Stimulated activated CD8-positive, alpha-beta memory T cell treated with anti-CD3 and anti-CD28 coated beads, Interleukin-12 subunit alpha, Interleukin-12 subunit beta, amount 100 ng/mL, for 24 hours (primary cell): ENCODE measurements around the gene RBM15B.
"Not testable (repeated sequence)": the region's sequence is repeated elsewhere in the genome, so short reads cannot be mapped to it uniquely, and the experiment has no call there.

Source experiments
- DNase-seq: peaks from one replicate; pipeline ENCODE4 v3.0.0-alpha.2; 2020; ENCODE audit errors: extremely low read depth

RBM15B gene

GRCh38 chr3:51379301-51379700 lies 11.8 kb upstream of the RBM15B start:
- DNase-seq = no peak

- no peak for DNase-seq
Observed at GRCh38 chr3:51379746-51380455, 11.2 kb upstream of the RBM15B start.

- DNase-seq = no peak
Observed at GRCh38 chr3:51380601-51381332, 10.3 kb upstream of the RBM15B start.

- no peak for DNase-seq
Observed at GRCh38 chr3:51381333-51381705, 9.8 kb upstream of the RBM15B start.

- DNase-seq = no peak
Observed at GRCh38 chr3:51382076-51382745, 8.9 kb upstream of the RBM15B start.

DNA sequence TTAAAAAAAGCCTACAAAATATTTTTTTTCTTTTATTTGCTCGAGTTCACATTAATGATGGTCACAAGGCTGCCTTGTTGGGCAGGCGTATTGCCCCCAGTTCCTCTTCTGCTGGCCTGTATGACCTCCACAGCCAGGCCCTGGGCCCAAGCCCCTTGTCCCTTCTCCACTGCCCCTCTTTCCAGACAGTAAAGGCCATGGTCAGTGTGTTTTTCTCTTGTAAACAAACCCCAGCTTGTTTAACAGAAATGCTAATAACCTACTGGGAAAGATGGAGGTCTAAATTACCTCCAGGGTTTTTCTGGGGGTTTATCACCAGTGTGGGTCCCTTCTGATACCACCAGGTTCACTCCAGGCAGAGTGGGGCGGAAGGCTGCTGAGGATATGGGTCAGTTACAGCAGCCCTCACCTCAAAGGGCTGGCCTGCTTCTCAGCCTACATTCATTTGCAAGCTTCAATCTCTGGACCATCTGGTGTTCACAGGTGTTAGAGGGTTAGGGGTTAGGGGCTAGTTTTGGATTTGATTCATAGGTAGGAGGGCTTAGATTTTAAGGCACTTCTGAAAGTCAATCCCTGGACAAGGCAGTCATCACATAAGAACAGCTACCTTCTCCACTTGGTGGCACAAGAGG lies 8.0 kb upstream of the RBM15B start:
- no peak for DNase-seq

DNA sequence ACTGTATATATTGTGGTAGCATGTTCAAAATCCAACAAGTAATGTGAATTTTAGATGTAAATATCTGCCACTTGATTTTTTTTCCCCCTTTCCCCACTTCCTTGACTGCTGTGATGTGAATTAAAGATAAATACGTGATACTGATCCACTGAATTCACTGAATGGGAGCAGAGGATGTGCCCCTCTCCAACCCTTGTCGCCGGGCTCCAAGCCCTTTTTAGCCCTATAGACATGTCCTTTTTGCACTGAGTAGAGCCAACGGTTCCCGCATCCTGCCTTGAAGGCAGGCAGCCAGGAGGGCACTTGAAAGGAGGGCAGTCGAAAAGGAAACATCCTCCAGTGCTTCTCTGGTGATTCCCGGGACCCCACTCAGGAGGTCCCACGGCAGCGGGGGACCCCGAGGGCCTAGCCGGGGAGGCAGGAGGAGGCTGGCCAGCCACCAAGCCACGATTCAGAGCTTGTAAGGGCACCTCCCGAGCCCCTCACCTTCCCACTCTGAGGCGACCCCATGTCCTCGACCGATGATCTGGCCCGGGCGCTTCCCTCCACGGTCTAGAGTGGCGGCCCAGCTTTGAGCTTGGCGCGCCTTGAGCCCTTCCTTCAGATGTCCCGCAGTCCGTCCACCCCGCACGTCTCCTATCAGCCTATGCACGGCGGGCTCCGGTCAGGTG lies 6.9 kb upstream of the RBM15B start:
- no peak for DNase-seq

DNA sequence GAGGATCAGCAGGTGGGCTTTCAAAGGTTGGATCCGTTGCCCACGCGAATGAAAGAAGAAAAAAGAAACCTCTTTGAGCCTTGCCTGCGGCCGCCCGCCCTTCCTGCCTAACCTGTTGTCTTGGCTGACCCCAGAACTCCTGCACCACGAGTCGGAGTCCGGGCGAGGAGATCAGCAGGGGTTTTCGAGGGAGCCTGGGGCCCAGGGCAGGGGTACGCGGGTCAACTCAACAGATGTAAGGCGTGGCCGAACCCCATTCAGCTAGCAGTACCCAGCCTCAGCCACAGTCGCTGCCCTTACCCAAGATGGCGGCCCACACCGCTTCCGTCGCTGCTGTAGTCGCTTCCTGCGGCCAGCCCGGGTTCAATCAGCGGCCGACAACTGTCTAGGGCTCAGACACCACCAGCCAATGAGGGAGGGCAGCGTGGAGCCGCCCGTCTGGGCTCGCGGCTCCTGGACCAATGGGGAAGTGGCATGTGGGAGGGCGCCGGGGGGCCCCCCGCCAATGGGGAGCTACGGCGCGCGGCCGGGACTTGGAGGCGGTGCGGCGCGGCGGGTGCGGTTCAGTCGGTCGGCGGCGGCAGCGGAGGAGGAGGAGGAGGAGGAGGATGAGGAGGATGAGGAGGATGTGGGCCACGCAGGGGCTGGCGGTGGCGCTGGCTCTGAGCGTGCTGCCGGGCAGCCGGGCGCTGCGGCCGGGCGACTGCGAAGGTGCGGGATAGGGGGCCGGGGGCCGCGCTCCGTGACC lies 6.2 kb upstream of the RBM15B start, which contains the start of gene MANF:
MANF (plus strand) TSS at position 566 of the 748 bp plus-strand sequence; CDS start at position 618, 52 bp downstream.
- peak; percentile 95 for DNase-seq

DNA sequence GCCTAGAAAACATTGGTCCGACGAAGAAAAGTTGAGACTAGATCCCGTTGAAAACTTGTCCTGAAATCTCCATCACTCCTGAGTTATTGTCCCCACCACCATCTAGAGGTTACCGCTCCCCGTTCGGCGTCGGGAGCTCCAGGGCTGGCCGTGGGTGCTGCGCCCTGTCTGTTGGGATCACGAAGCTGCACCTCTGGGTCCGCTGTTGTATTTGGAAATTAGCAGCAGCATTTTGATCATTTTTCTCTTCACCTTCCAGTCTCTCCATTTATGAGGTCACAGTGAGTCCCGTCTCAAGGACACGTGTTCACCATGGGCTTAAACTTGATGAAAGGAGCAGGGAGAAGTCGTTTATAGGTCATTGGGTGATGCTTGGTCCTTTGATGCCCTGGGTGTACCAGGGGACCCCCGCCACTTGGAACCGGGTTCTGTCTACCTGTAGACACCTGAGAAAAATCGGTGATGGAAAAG lies 5.4 kb upstream of the RBM15B start:
- no peak for DNase-seq

DNA sequence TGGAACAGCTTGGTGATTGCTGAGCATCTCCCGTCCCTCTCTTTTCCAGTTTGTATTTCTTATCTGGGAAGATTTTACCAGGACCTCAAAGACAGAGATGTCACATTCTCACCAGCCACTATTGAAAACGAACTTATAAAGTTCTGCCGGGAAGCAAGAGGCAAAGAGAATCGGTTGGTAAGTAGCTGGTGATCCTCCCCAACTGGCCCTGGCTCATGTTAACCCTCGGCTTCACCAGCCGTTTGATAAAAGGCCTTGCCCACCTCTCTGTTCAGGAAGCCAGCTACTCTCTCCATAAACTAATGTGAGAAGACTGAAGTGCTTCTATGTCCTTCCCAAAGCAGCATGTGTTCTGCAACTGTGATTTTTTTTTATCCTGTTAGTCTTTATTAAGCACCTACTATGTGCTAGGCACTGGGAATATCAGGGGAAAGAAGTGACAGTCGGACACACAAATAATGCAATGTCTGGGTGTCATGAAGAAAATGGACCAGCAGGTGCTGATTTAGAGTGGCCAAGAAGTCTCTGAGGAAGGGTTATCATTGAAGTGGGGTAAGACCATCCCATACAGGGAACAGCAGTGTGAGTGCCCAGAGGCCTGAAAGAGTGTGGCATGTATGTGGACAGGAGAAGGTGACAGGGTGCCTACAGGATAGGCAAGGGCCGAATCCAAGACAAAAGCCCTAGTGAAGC lies 4.8 kb upstream of the RBM15B start:
- no peak for DNase-seq

DNA sequence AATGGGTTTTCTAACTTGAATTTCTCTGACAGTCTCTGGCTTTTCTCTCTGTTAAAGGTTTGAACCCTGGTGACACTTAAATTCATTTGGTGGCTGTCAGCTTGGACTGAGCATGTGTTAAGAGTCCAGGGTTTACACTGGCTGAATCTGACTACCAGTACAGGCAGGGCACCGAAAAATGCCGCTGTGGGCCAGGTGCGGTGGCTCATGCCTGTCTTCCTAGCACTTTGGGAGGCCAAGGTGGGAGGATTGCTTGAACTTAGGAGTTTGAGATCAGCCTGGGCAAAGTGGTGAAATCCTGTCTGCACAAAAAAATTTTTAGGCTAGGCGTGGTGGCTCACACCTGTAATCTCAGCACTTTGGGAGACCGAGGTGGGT lies 4.2 kb upstream of the RBM15B start:
- DNase-seq = no peak

- DNase-seq = not testable (repeated sequence)
Observed at GRCh38 chr3:51387281-51387680, 3.8 kb upstream of the RBM15B start.

GRCh38 chr3:51388286-51389029 lies 2.6 kb upstream of the RBM15B start:
- no peak for DNase-seq

DNA sequence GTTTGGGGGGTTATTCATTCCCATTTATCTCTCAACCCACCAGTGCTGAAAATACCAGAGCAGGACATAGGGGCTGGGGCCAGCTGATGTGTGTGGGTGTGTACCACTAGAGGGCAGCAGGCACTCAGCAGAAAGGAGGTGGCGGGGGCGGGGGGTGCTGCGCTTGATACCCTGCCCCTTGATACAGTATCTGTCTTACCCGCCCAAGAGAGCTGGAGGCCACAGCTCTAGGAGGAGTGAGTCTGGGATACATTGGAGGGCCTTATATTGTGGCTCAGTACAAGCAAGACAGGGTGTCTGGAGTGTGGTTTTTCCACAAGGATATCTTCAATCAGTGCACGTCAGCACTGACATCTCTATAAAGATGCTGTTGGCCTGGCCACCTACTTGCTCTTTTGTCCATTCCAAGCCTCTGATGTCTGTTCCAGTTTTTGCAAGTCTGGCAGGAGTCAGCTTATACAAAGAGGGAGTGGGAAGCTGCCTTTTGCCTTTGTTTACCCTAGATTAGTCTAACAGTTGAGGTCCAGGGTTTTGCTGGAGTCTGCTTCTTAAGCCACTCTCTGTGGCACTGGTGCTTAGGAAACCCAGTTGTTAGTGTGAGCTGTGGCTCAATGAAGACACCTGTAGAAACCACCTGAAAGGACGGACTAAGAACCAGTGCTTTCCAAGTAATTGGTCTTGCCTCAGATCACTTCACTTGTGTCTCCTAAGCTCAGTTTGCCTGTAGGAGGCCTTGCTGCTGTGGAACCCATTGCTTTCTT lies 1.5 kb upstream of the RBM15B start:
- no peak for DNase-seq

DNA sequence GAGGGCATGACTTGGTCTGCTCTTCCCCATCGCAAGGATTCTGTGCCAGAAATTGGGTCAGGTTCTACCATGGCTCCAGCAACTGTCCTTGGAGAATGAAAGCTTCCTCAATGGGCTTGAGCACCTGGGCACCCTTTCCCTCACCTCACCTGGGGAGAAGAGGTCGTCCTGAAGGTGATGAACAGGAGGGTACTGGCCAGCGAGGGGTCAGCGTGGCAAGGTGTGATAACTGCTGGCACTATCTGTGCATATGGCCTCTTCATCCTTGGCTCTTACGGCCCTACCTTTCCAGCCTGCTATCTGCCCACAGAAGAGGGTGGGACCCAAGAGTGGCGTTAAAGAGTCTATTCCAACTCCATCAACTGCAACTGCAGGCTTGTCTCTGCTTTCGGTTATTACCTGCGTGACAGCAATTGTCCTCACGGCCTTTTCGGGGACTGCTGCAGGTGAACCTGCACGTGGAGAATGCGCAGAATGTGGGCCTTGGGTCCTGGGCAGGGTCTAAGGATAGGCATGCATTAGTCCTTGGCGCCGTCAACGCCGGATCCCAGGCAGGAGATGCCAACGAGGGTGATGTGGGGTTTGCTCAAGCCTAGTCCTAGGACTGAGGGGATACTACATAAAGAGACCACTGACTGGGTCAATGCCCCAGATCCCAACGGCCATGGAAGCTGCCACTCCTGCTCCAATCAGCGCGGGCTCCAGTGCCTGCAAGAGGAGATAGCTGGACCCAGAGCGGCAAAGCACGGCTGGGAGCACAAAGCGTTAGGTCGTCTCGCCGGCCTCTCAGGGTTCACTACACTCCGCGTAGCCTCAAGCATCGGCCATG lies 625 bp upstream of the RBM15B start:
- no peak for DNase-seq

- DNase-seq = no peak
Observed at GRCh38 chr3:51391566-51392354, 675 bp downstream of the RBM15B start.
